Measurements from ENCODE around the gene PCNX4. TPM values are rescaled to one million over a fixed set of nuclear protein-coding genes. Genes with fewer than 3 reads are reported as not detected.

The PCNX4 gene
- total and polyA plus RNA-seq, 2 donors (not counting 1 experiment from before 2014, with no cell fraction given): 57.8 to 95.0 TPM

DNA sequence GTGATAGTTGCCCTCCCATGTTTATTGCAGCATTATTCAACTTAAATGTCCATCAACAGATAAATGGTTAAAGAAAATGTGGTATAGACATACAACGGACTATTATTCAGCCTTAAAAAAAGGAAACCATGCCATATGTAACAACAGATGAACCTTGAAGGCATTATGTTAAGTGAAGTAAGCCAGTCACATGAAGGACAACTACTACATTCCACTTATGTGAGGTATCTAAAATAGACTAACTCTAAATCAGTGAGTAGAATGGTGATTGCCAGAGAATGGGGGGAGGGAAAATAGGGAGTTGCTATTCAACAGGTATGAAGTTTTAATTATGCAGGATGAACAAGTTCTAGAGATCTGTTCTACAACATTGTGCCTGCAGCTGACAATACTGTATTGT is 10.1 kb downstream of the PCNX4 start:
- peak overlapping the region; percentile 23 for H3K4me2 ChIP-seq (ENCODE audit: extremely low read depth, insufficient read depth, low read length)
- peaks cover 9% of the 10 kb centered on the region for H3K4me1 ChIP-seq (ENCODE audit: control insufficient read depth, extremely low read depth, insufficient read depth, low read length)
- H3K27ac ChIP-seq (ENCODE audit: insufficient read depth, low read length): peak overlapping the region; percentile 9
- peaks cover 91% of the 10 kb centered on the region for H3K79me2 ChIP-seq (ENCODE audit: control insufficient read depth, insufficient read depth, low read length)
- peak in 1 of 2 donors; percentile 59 for DNase-seq (ENCODE audit: low read depth in 2 of 2)
- no peak overlapping the region for H2AFZ ChIP-seq (ENCODE audit: low read length)
- no peaks in the 10 kb centered on the region for H3K9me3 ChIP-seq (ENCODE audit: control insufficient read depth, insufficient read depth, low read depth, low read length)
- no peaks in the 10 kb centered on the region for H3K27me3 ChIP-seq (ENCODE audit: control insufficient read depth, insufficient read depth, low read length)
- no peak overlapping the region for H3K4me3 ChIP-seq (replicated peaks in 1 of 4; ENCODE audit: control extremely low read depth in 1 of 4, insufficient read depth in 1 of 4, low read depth in 3 of 4, low read length in 4 of 4)
- no peaks in the 10 kb centered on the region for H3K36me3 ChIP-seq (ENCODE audit: control insufficient read depth, insufficient read depth, low read length)
- TF ChIP-seq EZH2 (IDR thresholded peaks at IDR 0.05; ENCODE audit: low read length, missing control alignments): no peak
- no peak for TF ChIP-seq CTCF (conservative IDR thresholded peaks at IDR 0.05 in 1 of 2, IDR thresholded peaks at IDR 0.05 in 1 of 2; ENCODE audit: low read depth in 1 of 2, low read length in 2 of 2)
- no peak overlapping the region for H3K9ac ChIP-seq (ENCODE audit: insufficient read depth, low read length)
- H4K20me1 ChIP-seq (ENCODE audit: control insufficient read depth, extremely low read depth, insufficient read depth, low read length): no peaks in the 10 kb centered on the region

DNA sequence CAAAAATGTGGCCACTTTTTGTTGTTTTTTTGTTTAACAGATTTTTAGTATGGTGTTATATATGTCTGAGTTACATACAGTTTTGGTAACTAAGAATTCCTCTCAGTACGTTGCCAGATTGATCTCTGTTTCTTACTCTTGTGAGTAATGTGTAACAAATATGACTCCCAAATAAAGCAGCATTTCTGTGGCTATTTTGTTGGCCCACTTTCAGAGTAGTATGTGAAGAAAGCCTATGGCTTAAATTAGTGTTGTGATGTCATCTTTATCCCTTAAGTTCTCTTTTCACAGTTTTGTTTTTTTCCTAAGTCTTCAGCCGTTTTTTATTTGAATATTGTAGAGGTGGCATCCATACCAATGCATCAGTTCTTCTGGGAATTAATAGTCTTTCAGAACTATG is 10.7 kb downstream of the PCNX4 start:
- Histone ChIP-seq H3K27me3 (ENCODE audit: control insufficient read depth, insufficient read depth, low read length) (no peaks in the 10 kb centered on the region), H2AFZ (ENCODE audit: low read length) (no peak overlapping the region), H3K79me2 (ENCODE audit: control insufficient read depth, insufficient read depth, low read length) (peaks cover 90% of the 10 kb centered on the region), H4K20me1 (ENCODE audit: control insufficient read depth, extremely low read depth, insufficient read depth, low read length) (no peaks in the 10 kb centered on the region), H3K9me3 (ENCODE audit: control insufficient read depth, insufficient read depth, low read depth, low read length) (no peaks in the 10 kb centered on the region), H3K9ac (ENCODE audit: insufficient read depth, low read length) (no peak overlapping the region), H3K4me2 (ENCODE audit: extremely low read depth, insufficient read depth, low read length) (no peak overlapping the region), H3K36me3 (ENCODE audit: control insufficient read depth, insufficient read depth, low read length) (no peaks in the 10 kb centered on the region), H3K4me1 (ENCODE audit: control insufficient read depth, extremely low read depth, insufficient read depth, low read length) (peaks cover 9% of the 10 kb centered on the region), H3K4me3 (replicated peaks in 1 of 4; ENCODE audit: control extremely low read depth in 1 of 4, insufficient read depth in 1 of 4, low read depth in 3 of 4, low read length in 4 of 4) (no peak overlapping the region), H3K27ac (ENCODE audit: insufficient read depth, low read length) (peak overlapping the region; percentile 41)
- DNase-seq (ENCODE audit: low read depth in 2 of 2): peak; percentile 91 to 93
- TF ChIP-seq EZH2 (IDR thresholded peaks at IDR 0.05; ENCODE audit: low read length, missing control alignments): no peak
- no peak for TF ChIP-seq CTCF (conservative IDR thresholded peaks at IDR 0.05 in 1 of 2, IDR thresholded peaks at IDR 0.05 in 1 of 2; ENCODE audit: low read depth in 1 of 2, low read length in 2 of 2)

GRCh38 chr14:60106339-60106738 is 14.6 kb downstream of the PCNX4 start:
- H3K4me1 ChIP-seq (ENCODE audit: control insufficient read depth, extremely low read depth, insufficient read depth, low read length): peaks cover 9% of the 10 kb centered on the region
- peaks cover 83% of the 10 kb centered on the region for H3K79me2 ChIP-seq (ENCODE audit: control insufficient read depth, insufficient read depth, low read length)
- no peaks in the 10 kb centered on the region for H3K27me3 ChIP-seq (ENCODE audit: control insufficient read depth, insufficient read depth, low read length)
- no peak for TF ChIP-seq CTCF (conservative IDR thresholded peaks at IDR 0.05 in 1 of 2, IDR thresholded peaks at IDR 0.05 in 1 of 2; ENCODE audit: low read depth in 1 of 2, low read length in 2 of 2)
- no peak for TF ChIP-seq EZH2 (IDR thresholded peaks at IDR 0.05; ENCODE audit: low read length, missing control alignments)
- no peaks in the 10 kb centered on the region for H3K36me3 ChIP-seq (ENCODE audit: control insufficient read depth, insufficient read depth, low read length)
- no peak overlapping the region for H3K4me2 ChIP-seq (ENCODE audit: extremely low read depth, insufficient read depth, low read length)
- H3K27ac ChIP-seq (ENCODE audit: insufficient read depth, low read length): no peak overlapping the region
- DNase-seq (ENCODE audit: low read depth in 2 of 2): peak; percentile 54 to 86
- no peaks in the 10 kb centered on the region for H3K9me3 ChIP-seq (ENCODE audit: control insufficient read depth, insufficient read depth, low read depth, low read length)
- H2AFZ ChIP-seq (ENCODE audit: low read length): no peak overlapping the region
- H4K20me1 ChIP-seq (ENCODE audit: control insufficient read depth, extremely low read depth, insufficient read depth, low read length): no peaks in the 10 kb centered on the region
- H3K4me3 ChIP-seq (replicated peaks in 1 of 4; ENCODE audit: control extremely low read depth in 1 of 4, insufficient read depth in 1 of 4, low read depth in 3 of 4, low read length in 4 of 4): no peak overlapping the region
- no peak overlapping the region for H3K9ac ChIP-seq (ENCODE audit: insufficient read depth, low read length)

All from fibroblast of lung (primary cell).